ENCODE measurements around the gene IKBIP.
"Not testable (repeated sequence)": the region's sequence is repeated elsewhere in the genome, so short reads cannot be mapped to it uniquely, and the experiment has no call there.

The IKBIP gene

DNA sequence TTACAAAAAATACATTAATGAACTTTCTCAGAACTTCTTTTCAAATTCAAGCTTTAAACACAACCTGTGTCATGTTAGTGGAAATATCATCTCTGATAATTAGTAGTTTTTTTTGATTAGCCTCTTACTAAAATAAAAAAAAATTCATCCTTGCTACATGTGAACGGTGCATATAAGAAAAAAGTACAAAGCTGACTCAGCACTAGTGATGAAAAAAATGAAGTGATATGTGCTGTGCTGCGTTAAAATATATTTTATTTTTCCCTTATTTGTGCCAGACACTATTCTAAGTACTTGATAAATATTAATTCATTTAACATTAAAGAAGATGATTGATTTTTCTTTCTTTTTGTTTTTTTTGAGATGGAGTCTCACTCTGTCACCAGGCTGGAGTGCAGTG lies 7.5 kb downstream of the IKBIP start:
- no peak for DNase-seq (ENCODE audit: low read depth in 2 of 2)

GRCh38 chr12:98635657-98636323 lies 8.8 kb downstream of the IKBIP start:
- DNase-seq (ENCODE audit: low read depth in 2 of 2): no peak

DNA sequence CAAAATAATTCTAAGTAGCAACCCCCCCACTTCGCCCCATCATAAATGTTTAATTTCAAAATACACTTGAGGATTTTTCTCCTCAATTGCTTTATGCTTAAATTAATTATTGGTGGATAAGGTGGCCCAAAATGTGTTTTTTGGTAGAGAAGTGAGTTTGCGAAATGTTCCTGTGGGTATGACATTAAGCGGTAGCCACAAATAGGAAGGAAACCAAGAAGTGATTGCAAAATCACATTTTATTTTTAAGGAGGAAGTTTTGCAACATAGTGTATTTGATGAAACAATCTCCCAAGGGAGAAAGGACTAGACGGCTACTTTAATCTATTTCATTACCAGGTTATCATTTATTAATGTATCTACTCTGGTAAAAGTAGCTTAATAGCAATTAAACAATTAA lies 25.6 kb downstream of the IKBIP start:
- no peak for DNase-seq (ENCODE audit: low read depth in 2 of 2)

GRCh38 chr12:98612696-98613334 lies 31.8 kb downstream of the IKBIP start:
- DNase-seq (ENCODE audit: low read depth in 2 of 2): no peak

- DNase-seq (ENCODE audit: low read depth in 2 of 2): no peak
Observed at GRCh38 chr12:98610596-98610995, 34.0 kb downstream of the IKBIP start.

- DNase-seq (ENCODE audit: low read depth in 2 of 2): no peak
Observed at GRCh38 chr12:98606359-98606988, 38.1 kb downstream of the IKBIP start.

- DNase-seq (ENCODE audit: low read depth in 2 of 2): no peak
Observed at GRCh38 chr12:98601924-98602323, 42.7 kb downstream of the IKBIP start.

- DNase-seq (ENCODE audit: low read depth in 2 of 2): not testable (repeated sequence)
Observed at GRCh38 chr12:98597313-98597712, 47.3 kb downstream of the IKBIP start.

DNA sequence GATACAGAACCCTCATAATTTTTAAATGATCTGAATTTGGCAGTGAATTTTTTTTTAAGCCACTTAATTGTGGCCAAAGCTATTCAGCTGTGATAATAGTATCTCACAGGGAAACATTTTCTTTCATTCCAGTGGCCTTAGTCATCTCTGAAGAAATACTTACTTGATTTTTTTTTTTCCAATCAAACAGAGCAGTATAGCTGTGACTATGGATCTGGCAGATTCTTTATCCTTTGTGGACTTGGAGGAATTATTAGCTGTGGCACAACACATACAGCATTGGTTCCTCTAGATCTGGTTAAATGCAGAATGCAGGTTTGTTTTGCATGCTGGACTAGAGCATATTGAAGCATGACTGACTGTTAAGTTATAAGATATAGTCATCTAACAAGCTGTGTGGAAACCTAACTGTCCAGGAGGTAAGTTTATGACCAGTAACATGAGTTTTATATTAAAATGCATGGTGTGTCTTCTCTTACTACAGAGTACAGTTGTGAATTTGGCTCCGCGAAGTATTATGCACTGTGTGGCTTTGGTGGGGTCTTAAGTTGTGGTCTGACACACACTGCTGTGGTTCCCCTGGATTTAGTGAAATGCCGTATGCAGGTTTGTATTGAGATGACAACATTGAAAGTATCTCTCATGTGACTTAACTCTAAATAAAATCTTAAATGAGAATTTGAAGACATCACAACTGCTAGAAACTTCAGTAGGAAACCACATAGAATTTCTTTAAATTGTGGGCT lies 49.2 kb downstream of the IKBIP start:
- DNase-seq (ENCODE audit: low read depth in 2 of 2): no peak

GRCh38 chr12:98594050-98594835 lies 50.3 kb downstream of the IKBIP start:
- no peak for DNase-seq (ENCODE audit: low read depth in 2 of 2)

GRCh38 chr12:98593351-98594049 lies 51.1 kb downstream of the IKBIP start, which contains the start of gene SLC25A3:
TSS of gene SLC25A3 (plus strand) at chr12:98593686. CDS start at chr12:98593979, 293 bp downstream.
- peak; percentile 86 to 88 for DNase-seq (ENCODE audit: low read depth in 2 of 2)

GRCh38 chr12:98592825-98593322 lies 51.7 kb downstream of the IKBIP start:
- DNase-seq (ENCODE audit: low read depth in 2 of 2): no peak

DNA sequence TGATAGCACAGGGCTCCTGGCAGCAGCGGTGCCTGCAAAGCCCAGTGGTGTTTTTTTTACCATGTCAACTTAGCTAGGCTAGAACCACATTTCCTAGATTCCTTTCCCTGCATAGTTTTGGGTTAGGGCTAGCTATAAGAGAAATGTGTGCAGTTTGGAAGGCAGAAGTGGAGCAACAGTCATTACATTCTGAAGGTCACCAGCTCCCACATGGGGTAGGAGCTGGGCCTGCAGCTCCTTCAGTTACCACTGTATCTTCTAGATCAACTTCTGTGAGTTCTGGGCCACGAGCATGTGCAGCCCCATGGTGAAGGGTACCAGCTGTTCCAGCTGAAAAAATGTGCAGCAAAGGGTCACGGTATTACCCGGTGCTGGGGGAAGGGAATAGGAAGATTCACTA lies 53.4 kb downstream of the IKBIP start:
- no peak for DNase-seq (ENCODE audit: low read depth in 2 of 2)

- DNase-seq (ENCODE audit: low read depth in 2 of 2): no peak
Observed at GRCh38 chr12:98587084-98587483, 57.5 kb downstream of the IKBIP start.

GRCh38 chr12:98582093-98582492 lies 62.5 kb downstream of the IKBIP start:
- no peak for DNase-seq (ENCODE audit: low read depth in 2 of 2)

GRCh38 chr12:98581101-98581500 lies 63.5 kb downstream of the IKBIP start:
- no peak for DNase-seq (ENCODE audit: low read depth in 2 of 2)

GRCh38 chr12:98580695-98581094 lies 63.9 kb downstream of the IKBIP start:
- DNase-seq (ENCODE audit: low read depth in 2 of 2): no peak

DNA sequence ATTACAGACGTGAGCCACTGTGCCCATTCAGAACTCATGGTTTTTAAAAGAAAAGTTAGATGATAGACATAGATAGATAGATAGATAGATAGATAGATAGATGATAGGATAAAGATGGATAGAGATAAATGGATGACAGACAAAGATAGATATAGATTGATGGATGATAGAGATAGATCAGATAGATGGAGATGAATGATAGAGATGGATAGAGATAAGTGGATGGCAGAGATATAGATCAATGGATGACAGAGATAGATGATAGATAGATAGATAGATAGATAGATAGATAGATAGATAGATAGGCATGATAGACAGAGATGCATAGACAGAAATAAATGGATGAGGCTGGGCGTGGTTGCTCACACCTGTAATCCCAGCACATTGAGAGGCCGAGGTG lies 64.8 kb downstream of the IKBIP start:
- DNase-seq (ENCODE audit: low read depth in 2 of 2): no peak

GRCh38 chr12:98579347-98579746 lies 65.2 kb downstream of the IKBIP start:
- no peak for DNase-seq (ENCODE audit: low read depth in 2 of 2)

- DNase-seq (ENCODE audit: low read depth in 2 of 2): no peak
Observed at GRCh38 chr12:98578821-98579220, 65.8 kb downstream of the IKBIP start.

- DNase-seq (ENCODE audit: low read depth in 2 of 2): no peak
Observed at GRCh38 chr12:98578392-98578791, 66.2 kb downstream of the IKBIP start.
